Activated naive CD8-positive, alpha-beta T cell treated with anti-CD3 and anti-CD28 coated beads, Interleukin-2, amount 50 U/mL, for 16 hours (primary cell): ENCODE data around the gene SORCS2.

ENCODE experiments used
- DNase-seq: peaks from one replicate; pipeline ENCODE4 v3.0.0-alpha.2; 2020; ENCODE audit warnings: low read depth, low spot score

The SORCS2 gene

DNA sequence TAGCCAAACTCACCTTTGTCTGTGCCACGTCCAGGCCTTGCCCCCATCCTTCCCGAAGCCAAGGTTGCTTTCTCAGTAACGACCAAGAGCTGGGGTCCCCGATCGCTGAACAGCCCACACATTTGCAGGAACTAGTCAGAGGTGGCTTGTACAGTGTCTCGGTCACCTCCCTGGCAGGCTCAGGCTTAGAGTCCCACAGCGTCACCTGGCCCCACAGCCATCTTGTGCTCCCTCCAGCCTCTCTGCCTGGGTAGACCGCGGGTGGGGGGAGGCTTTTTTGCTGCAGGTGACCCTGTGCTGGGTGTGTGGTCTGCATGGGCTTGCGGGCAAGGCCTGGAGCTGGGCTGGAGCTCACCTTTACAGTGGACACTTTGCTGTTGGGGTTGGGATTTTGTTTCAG lies 182.2 kb downstream of the SORCS2 start:
- no peak for DNase-seq

DNA sequence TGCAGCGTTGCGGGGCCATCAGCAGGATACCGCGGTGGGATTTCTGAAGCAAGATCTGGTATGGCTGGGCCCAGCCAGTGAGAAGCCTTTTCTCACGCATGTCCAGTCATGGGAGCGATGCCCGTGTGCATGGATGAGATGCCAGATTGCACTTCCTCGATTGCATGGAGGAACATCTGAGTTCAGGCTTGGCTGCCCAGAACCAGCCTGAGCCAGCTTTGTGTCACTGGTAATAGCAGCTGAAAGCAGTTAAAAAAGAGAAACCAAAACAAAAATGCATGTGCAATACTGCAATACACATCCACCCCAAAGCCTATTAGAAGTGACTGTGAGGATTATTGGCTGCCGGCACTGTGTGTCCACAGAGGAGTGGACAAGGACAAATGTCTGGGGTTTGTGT lies 183.1 kb downstream of the SORCS2 start:
- no peak for DNase-seq

DNA sequence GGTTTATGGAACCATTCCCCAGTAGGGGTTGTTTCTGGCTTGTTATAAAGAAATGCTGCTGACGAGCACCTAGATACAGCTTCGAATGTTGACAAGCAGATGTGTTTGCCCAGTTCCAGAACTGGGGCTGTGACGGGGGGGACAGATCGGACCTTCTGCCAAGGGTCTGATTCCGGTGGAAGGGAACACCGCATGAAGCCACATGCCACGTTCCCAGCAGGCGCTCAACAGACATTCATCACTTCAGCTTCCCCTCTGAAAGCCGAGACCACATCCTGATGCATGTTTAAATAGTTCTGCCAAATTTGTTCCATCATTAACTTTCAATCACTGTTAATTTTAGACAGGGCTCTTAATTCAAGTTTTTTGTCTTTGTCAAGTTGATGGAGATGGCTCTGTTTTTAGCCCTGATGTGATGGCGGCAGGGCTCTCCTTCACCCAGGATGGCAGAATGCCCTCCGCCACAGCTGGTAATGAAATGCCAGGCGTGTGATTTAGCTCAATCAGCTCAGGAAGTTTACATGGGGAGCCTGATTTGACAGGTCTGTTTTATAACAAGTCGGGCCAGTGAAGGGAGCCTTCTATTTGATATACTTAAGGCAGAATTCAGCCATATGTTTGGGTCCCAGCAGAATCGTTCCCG lies 185.0 kb downstream of the SORCS2 start:
- no peak for DNase-seq

DNA sequence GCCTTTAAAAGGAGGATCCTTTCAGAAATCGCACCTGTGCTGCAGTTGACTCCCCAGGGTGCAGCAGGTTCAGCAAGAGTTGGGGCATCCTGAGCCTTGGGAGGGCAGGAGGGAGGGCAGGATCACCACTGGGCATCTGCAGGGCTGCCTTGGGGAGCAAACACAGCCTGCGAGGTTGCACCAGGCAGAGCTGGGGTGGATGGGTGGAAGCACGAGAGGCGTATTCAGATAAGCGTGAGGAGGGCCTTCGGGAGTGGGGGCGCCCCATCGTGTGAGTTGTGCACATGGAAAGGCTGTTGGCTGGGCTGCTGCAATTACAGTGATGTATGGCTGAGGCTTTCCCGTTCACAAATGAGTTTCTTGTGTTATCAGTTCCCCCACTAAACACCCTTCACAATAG lies 186.8 kb downstream of the SORCS2 start:
- DNase-seq = no peak

DNA sequence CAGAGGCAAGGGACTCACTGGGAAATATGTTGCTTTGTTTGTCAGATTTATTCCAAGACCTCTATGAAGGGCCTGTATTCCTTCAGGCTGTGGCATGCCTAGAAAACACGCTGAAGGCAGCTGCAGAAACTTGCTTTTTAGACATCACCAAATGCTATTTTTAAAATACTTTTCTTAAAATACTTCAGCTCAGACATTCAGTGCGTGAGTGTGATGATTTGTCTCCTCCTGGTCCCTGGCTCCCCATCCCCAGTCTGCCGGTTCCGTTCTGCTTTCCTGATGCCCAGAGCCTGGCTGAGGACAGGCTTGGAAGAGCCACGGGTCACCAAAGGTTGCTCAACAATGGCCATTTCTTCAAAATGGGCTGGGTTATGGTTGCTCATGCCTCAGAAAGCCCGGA lies 187.4 kb downstream of the SORCS2 start:
- no peak for DNase-seq

DNA sequence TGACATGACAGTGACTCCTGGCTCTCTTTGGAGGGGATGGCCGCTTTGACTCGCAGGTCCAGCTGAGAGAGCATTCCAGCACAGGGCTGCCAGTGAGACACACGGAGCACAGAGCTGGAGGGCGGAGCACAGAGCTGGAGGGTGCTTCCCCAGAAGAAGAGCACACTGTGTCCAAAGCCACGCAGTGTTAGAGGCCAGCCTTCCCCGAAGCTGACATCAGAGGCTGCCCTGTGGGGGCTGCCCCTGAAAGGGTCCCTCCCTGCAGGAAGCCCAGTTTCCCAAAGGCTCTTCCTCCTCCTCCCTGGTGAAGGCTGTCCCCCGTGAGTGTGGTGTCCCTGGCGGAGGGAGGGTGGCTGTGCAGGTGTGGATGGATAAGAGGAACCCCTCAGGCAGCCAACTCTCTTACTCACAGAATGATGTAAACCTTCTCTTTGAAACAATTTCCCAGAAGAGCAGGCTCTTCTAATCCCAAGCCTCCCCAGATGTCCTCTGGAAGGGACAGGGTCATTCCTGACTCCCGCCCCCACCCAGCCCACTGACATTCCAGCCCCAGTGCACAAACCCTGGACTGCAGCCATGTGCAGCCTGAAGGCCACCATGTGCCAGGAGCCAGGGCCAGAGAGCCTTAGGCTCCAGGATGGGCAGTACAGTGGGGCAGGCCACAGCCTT lies 189.0 kb downstream of the SORCS2 start:
- DNase-seq = no peak

DNA sequence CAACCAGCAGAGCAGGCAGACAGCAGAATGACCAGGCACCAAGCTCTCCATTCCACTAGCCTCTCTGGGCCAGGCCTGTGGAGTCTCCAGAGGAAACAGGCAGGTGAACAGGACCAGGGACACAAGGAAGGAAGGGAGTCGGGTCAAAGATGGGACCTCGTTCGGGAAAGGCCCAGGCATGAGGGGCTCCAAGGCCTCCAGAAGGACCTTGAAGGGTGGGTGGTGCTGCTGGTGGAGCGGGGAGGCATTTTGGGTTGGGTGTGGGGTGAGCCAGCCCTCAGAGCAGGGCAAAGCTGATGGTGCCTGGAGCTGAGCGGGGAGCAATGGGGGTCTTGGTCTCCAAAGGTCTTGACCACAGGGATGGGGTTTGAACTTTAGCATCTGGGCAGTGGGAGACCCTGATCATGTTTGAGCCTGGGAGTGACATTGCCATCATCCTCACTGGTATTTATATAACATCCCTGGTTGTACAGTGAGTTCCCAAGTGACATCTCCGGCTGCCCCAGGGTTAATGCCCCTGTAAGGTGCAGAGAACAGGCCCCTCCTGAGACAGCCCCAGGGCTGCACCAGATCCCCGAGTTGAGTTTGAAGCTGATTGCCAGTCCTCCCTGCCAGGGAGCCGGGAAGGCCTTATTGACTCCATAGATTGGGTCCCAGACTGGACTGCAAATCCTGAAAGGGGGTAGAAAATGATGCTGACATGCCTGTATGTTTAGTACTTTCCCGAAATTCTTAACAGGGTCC lies 189.7 kb downstream of the SORCS2 start:
- DNase-seq = no peak

DNA sequence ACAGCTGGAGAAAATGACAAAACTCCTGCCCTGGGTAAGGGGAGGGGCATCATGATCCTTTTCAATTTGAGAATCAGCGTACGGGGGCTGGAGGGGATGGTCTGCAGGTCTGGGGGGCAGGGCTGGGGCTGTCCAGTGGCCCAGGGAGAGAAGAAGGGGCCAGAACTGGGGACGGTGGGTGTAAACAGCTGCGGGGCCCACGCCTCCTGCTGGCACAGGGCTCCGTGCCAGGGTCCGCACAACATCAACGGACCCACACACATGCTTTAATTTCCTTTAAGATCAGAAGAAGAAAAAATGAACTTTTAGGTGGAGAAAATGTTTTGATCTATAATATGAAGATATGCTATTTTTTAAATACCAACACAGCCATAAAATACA lies 190.3 kb downstream of the SORCS2 start:
- DNase-seq = no peak

DNA sequence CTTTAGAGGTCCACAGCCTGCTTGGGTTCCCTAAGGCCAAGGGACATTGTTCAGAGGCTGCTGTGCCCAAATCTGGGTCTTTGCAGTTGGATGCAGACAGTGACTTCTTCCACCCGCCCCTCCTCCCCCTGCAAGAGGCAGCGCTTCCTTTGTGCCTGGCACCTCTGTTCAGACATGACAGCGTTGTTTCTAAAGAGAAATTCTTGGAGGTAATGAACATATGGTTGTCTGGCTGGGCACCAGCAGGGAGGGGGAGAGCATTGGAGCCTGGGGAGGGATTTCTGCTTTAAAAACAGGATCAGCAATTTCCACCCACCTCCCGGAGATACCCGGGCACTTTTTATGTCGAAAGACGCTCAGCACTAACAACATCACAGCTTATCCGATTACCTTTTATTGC lies 190.9 kb downstream of the SORCS2 start:
- no peak for DNase-seq

DNA sequence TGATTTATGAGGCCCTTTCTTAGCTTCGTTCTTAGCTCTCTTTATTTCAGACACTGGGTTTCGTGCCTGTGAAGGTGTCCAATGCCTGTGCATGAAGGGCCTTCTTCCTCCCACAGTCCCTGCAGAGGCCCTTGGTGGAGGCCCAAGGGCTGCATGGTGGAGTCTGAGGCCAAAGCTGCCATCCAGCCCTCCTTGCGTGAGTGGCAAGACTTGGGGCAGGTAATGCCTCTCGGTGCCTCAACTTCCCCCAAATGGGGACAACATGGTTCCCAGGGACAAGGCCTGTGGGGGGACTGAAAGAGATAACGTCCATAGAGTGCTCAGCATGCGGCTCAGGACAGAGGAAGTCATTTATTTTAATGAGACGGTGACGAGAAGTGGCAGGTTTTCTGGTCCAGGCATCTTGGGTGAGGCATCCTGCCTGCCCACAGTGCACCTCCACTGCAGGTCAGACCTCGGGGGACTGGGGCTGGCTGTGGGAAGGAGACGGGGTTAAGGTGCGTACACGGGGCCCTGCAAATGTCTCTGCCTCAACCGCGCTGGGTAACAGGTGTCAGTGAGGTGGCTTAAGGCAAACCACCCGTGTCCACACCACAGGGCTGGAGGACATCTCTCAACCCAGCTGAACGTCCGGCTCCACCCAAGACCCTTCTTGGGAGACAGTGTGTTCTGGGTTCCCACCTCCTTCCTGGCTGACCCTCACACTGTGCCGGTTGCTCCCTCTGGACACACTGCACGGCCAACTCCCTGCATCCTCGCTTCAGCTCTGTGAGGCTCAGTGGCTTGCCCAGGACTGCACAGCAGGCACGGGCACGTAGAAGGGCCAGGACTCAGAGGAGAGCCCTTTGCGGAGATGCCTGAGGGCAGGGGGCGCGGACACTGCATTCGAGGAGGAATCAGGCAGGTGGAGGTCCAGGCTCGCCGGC lies 191.9 kb downstream of the SORCS2 start:
- DNase-seq = no peak

DNA sequence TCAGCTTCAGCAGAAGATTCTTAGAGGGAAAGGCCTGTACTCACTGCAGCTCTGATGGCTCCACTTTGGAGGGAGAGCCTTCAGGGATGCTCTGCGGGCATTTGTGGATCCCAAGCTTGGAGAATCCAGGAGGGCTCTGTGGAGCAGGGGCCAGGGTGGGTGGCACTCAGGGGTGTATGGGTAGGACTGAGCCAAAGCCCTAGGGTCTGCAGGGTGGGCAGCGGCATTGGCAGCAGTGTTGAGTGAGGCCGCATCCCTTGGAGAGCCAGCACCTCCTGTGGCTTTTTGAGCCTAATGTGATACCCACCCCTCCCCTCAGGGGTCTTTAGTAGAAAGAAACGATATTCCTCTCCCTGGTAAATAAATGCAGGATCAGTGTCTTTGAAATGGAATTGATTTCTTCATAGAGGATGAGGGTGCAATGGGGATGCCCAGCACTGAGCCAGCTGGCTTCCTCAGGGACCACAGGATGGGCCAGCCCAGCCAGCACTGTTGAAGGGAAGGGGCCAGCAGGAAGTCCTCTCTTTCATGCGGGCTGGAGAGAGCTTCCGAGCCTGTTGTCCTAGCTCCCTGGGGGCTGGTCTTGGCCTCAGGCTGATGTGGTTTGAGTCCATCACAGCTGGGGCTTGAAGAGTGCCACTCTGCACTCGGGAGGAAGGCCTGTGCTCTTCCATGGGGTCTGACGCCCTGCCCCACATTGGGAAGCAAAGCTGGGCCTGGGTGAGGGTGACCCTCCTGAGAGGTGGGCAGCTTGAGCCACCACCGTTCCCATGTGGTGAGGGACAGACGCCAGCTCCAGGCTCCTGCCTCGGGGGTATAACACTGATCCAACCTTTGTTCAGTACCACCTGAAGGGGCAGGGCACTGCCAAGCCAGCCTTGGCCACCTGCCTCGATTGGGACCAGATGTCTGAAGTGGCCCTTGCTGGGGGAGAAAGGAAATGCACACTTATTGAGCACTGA lies 192.9 kb downstream of the SORCS2 start:
- DNase-seq = no peak

DNA sequence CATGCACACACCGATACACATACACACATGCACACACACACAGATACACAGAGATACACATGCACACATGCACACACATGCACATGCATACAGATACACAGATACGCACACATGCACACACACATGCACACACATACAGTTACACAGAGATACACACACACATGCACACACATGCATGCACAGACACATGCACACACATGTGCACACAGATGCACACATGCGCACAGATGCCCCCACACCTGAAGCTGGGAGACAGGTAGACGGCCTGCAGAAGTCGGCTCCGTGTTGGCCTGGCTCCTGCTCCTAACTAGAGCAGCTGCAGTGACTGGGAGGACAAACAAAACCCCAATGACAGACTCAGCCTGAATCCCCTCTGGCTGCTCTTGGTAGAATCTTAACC lies 195.6 kb downstream of the SORCS2 start:
- no peak for DNase-seq

DNA sequence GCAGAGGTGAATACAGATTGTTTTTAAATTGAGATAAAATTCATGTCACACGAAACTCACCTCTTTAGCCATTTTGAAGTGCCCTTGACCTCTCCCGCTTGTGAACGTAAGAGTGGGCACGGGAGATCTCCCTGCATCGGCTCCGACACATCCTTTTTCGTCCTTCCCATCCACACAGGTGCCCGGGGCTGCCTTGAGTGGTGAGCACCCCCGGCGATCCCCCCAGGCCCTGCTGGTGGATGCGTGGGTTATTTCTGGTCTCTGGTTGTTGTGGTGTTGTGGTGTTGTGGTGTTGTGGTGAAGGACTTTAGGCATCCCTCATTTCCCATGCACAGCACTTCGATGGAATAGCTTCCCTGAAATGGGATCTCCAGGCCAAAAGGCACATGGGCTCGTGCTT lies 196.3 kb downstream of the SORCS2 start:
- no peak for DNase-seq

DNA sequence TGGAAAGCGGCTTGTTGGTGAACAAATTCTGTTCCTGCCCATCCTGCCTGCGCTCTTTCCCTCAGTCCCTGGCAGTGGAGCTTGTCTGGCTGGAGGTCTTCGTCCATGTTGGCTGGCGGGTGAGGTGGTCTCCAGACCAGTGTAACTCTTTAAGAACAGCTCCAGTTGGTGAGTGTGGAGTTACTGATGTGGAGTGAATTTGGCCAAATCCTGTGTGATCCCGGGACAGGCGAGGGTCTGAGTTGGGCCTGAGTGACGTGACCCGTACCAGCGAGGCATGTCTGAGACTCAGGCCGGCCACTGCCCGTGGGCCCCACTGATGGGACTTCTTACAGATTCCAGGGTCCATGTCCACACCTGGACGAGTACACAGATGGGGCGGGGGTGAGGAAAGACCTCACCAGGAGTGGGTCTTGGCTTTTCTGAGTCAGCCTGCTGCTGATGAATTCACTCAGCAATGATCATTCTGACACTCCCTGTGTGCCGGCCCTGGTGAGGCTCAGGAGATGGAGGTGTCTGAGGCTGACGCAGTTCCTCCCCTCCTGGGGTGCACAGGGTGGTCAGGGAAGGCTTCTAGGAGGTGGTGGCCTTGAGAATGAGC lies 196.9 kb downstream of the SORCS2 start:
- DNase-seq = no peak

DNA sequence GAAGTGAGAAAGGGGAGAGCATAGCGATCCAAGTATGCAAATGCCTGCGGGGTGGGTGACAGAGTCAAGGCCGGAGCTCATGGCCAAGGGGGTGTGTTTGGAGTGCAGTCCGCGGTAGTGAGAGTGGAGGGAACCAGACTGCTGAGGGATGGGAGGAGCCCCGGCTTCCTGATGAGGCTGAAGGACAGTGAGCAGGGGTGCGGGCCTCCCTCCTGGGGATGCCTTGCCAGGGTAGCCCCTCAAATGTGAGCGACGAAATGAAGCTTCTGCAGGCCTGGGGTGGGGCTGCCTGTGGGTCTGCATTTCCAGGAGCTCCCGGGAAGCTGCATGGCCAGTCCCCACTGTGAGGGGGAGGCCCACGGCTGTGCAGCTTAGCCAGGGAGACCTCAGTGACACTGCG lies 197.4 kb downstream of the SORCS2 start:
- no peak for DNase-seq

DNA sequence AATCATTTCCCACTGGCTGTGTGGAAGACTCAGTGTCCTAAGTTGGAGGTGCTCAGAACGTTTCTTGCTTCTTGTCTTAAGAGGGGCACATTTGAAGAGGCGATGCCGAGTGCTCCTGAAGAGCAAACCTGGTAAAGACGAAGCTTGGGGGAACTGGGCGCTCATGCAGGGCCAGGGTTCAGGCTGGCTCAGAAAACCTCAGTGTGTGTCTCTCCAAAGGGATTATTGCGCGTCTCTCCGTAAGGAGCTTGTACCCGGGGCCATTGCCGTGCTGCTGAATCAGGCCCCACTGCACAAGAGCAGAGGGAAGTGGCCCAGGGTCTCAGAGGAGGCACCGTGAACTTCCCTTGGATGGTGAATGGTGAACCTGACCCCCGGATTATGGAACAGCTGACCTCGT lies 198.0 kb downstream of the SORCS2 start:
- no peak for DNase-seq

DNA sequence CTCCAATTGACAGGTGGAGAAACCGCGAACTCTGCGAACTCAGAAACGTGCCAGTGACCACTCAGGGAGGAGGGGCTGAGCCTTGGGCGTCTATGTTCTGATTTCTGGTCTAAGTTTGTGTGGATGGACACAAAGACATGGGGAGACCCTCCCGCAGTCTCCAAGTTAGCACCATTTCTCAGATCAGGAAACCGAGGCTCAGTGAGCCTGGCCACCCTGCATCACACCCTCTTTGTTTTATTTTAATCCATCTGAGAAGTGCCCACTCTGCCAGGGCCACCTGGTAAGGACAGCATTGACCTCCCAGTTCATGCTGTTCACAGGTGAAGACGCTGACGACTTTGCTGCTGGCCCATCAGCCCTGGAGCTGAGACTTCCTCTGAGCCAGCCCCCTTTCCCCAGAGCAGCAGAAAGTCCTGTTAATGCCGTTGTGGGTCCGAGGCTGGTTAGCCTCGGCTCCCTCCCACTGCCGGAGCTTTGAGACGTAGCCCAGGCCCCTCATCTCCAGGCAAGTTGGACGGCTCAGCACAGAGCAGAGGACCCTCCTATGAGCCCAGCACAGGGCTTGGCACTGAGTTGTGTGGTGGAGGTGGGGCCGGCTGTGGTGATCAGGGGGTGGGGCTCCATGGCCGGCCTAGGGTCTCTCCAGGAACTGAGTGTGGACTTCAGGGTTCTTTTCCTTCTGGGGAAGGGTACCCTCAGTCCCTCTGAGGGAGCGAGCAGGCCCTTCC lies 198.7 kb downstream of the SORCS2 start:
- no peak for DNase-seq

DNA sequence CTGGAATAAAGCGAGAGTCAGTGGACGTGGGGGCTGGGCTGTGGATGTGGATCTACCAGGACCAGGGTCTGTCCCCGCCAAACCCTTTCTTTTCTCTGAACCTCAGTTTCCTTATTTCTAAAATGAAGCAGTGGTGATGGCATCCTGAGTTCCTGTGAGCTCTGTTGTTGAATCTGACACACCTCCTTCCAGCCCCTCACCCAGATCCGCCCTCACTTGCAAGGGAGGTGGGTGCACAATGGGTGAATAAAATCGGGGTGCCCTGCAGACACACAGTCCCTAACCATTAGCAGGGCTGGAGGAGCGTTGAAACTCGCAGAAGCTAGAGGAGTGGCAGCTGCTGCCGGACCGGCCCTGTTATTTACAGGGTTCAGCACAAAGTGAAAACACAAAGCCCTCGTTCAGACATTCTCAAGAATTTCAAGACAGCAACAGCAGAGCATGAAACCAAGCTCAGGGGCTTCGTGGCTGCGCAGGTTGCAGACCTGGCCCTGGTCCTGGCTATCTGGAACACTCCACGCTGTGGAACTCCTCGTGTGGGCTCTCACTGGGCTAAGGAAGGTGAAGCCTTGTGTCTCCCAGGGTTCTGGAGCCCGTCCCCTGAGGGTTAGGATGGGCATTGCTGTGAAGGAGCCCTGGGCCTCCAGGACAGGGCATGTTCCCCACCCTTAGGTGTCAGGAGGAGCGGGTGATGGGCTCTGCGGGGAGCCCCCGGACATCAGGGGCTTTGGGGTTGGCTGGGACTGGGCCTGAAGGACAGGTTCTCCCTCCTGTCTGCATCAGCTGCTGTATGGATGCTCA lies 199.5 kb downstream of the SORCS2 start:
- no peak for DNase-seq
